Karpas-422 (cell line): ENCODE results near the gene CCR2. TPM values are rescaled to one million over a fixed set of nuclear protein-coding genes. Genes with fewer than 3 reads are reported as not detected.
"Not testable (repeated sequence)": the region's sequence is repeated elsewhere in the genome, so short reads cannot be mapped to it uniquely, and the experiment has no call there.

Experiments
- DNase-seq: peaks from one replicate; pipeline ENCODE4 v3.0.0-alpha.2; 2015
- H2AFZ ChIP-seq: fragments of 200-600 bp; sonication (generic); 2 replicates; pipeline ENCODE4 v1.6.1; 2014; ENCODE audit warnings: antibody characterized with exemption, low read length, mixed read lengths
- H3K27ac ChIP-seq: fragments of 200-600 bp; sonication (generic); 2 replicates; pipeline ENCODE4 v1.5.1; 2014; ENCODE audit warnings: mild to moderate bottlenecking, low read length, moderate library complexity
- H3K27me3 ChIP-seq: fragments of 200-600 bp; sonication (generic); 2 replicates; pipeline ENCODE4 v1.6.1; 2014; ENCODE audit warnings: low read length, mixed read lengths
- H3K36me3 ChIP-seq: fragments of 200-600 bp; sonication (generic); 2 replicates; pipeline ENCODE4 v1.6.1; 2014; ENCODE audit warnings: low read length, mixed read lengths; ENCODE audit not compliant: insufficient read depth
- H3K4me1 ChIP-seq: fragments of 200-600 bp; sonication (generic); 2 replicates; pipeline ENCODE4 v1.6.1; 2014; ENCODE audit warnings: mild to moderate bottlenecking, low read length, mixed read lengths
- H3K4me2 ChIP-seq: fragments of 200-600 bp; sonication (generic); 2 replicates; pipeline ENCODE4 v1.6.1; 2014; ENCODE audit warnings: low read length, low read depth, mild to moderate bottlenecking; ENCODE audit not compliant: poor library complexity, severe bottlenecking
- H3K4me3 ChIP-seq: fragments of 200-600 bp; sonication (generic); 2 replicates; pipeline ENCODE4 v1.5.1; 2014; ENCODE audit warnings: mild to moderate bottlenecking, antibody characterized with exemption, low read length, mixed read lengths
- H3K79me2 ChIP-seq: fragments of 200-600 bp; sonication (generic); 2 replicates; pipeline ENCODE4 v1.6.1; 2014; ENCODE audit warnings: mild to moderate bottlenecking, low read length, mixed read lengths
- H3K9ac ChIP-seq: fragments of 200-600 bp; sonication (generic); 2 replicates; pipeline ENCODE4 v1.6.0; 2014; ENCODE audit warnings: low read length
- H3K9me2 ChIP-seq: fragments of 200-600 bp; sonication (generic), shearing (Covaris generic); replicated peaks from 2 replicates; pipeline ENCODE4 v1.6.0; 2014; ENCODE audit warnings: mild to moderate bottlenecking, low read length, moderate library complexity; ENCODE audit not compliant: insufficient read depth
- H3K9me3 ChIP-seq: fragments of 300-700, 200-600 bp; sonication (generic); 2 replicates; pipeline ENCODE4 v1.6.1; 2014; ENCODE audit warnings: low read length, mixed read lengths
- H4K20me1 ChIP-seq: fragments of 200-600 bp; sonication (generic); 2 replicates; pipeline ENCODE4 v1.6.1; 2014; ENCODE audit warnings: mild to moderate bottlenecking, antibody characterized with exemption, low read length, low read depth; ENCODE audit not compliant: insufficient read depth
- total RNA-seq: library from RNA; depleted of rRNA; stranded (reverse); fragments of >200 nt; shearing (Covaris generic); gene quantifications from 2 replicates; pipeline ENCODE4 v1.2.3, GENCODE V29; 2014; ENCODE audit warnings: low replicate concordance

Gene CCR2
- total RNA-seq, 1 experiment from 2014 or later: not detected

DNA sequence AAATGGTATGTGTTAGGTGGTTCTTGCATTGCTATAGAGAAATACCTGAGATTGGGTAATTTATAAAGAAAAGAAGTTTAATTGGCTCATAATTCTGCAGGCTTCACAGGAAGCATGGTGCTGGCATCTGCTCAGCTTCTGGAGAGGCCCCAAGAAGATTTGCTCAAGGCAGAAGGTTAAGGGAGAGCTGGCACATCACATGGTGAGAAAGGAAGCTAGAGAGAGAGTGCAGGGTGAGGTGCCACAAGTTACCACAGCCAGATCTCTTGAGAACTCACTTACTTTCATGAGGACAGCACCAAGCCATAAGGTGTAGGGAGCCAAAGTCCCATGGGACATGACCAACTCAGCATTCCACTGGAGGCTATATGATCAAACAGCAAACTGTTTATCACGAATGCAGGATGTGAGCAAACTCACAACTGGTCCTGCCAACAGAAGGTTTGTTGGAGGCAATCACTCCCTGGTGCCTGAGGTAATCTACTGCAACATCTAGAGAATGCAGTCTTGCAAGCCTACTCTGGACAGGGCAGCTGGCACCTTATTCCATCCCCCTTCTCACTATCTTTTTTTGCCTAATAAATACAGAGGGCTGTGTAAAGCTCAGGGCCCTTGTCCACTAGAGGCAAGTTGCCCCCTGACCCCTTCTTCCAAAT is 28.1 kb upstream of the CCR2 start:
- Histone ChIP-seq H3K9me2 (no peaks in the 10 kb centered on the region), H2AFZ (no peak overlapping the region), H3K4me3 (no peak overlapping the region), H3K27ac (no peak overlapping the region), H3K9ac (no peak overlapping the region), H3K4me2 (no peak overlapping the region), H3K36me3 (no peaks in the 10 kb centered on the region), H4K20me1 (no peaks in the 10 kb centered on the region), H3K4me1 (peaks cover 18% of the 10 kb centered on the region), H3K27me3 (no peaks in the 10 kb centered on the region; the same call in 1 of the 2 replicates), H3K79me2 (no peaks in the 10 kb centered on the region), H3K9me3 (no peaks in the 10 kb centered on the region)
- no peak for DNase-seq

DNA sequence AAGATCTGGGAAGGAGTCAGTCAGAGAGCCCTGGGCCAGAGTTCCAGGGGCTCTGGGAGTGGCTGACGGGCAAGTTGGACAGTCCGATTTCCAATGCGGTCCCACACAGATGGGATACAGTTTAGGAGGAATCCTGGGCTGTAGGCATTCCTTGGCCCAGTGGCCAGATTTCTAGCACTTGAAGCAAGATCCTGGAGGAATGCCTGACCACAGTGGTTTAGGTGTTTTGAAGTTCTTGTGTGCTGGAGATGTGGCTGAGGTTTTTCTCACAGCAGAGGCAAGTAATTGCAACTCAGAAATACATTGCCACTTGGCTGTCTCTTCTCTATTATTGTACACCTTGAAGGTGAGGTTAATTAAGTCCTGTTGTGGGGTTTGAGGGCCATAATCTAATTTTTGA is 23.2 kb upstream of the CCR2 start:
- not testable (repeated sequence) for H2AFZ ChIP-seq, H4K20me1 ChIP-seq, H3K4me3 ChIP-seq, H3K9me3 ChIP-seq, H3K27ac ChIP-seq, H3K36me3 ChIP-seq, H3K4me1 ChIP-seq, H3K79me2 ChIP-seq, H3K27me3 ChIP-seq, H3K4me2 ChIP-seq, H3K9me2 ChIP-seq, DNase-seq, H3K9ac ChIP-seq

DNA sequence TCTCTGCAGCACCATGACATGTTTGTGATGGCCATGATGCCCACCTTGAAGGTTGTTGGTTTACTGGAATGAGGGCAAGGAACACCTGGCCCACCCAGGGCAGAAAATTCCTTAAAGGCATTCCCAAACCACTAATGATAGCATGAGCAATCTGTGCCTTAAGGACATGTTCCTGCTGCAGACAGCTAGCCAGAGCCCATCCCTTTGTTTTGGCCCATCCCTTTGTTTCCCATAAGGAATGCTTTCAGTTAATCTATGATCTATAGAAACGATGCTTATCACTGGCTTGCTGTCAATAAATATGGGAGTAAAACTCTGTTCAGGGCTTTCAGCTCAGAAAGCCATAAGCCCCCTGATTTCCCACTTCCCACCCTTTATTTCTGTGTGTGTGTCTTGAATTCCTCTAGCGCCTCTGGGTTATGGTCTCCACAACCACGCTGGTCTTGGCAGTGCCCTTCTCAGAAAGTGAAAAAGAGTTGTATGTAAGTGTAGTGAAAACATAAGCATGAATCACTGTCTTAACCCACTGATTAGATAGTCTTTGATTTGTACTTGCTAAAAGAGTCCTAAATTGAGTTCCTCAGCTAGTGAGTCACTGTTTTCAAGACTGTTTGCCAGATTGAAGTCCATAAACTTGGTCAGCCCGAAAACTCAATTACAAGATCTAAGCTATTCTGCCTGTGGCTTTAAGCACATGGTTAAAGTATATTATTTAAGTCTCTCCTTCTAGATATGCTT is 19.0 kb upstream of the CCR2 start:
- no peak overlapping the region for H3K27ac ChIP-seq
- no peak overlapping the region for H2AFZ ChIP-seq
- no peaks in the 10 kb centered on the region for H4K20me1 ChIP-seq
- no peaks in the 10 kb centered on the region for H3K36me3 ChIP-seq
- DNase-seq: no peak
- H3K4me1 ChIP-seq: no peaks in the 10 kb centered on the region
- H3K9me3 ChIP-seq: 0 out of 2 replicates have a peak, but pooled peaks cover 4% of the 10 kb centered on the region
- no peaks in the 10 kb centered on the region for H3K27me3 ChIP-seq
- H3K4me3 ChIP-seq: no peak overlapping the region
- H3K9me2 ChIP-seq: no peaks in the 10 kb centered on the region
- H3K79me2 ChIP-seq: no peaks in the 10 kb centered on the region
- H3K4me2 ChIP-seq: no peak overlapping the region
- H3K9ac ChIP-seq: no peak overlapping the region

DNA sequence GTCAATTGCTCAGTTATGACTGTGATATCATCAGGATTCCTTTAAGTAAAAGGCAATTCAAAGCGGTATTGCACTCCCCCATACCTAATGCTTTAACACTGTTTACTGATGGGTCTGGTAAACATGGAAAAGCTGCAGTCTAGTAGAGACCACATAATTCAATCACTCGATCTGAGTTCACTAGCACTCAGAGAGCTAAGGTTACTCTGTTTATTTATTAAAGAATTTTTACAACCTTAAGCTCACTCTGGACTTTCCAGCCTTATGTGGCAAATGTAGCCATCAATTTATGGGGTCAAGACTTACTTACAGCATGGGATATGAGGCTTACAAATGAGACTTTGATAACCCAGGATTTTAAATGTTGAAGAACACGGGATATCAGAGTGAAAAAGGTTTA is 18.4 kb upstream of the CCR2 start:
- H4K20me1 ChIP-seq: no peaks in the 10 kb centered on the region
- no peaks in the 10 kb centered on the region for H3K36me3 ChIP-seq
- H3K27me3 ChIP-seq: no peaks in the 10 kb centered on the region
- H3K4me2 ChIP-seq: no peak overlapping the region
- H3K27ac ChIP-seq: no peak overlapping the region
- 0 out of 2 replicates have a peak, but pooled peaks cover 4% of the 10 kb centered on the region for H3K9me3 ChIP-seq
- DNase-seq: no peak
- no peaks in the 10 kb centered on the region for H3K9me2 ChIP-seq
- H3K4me3 ChIP-seq: no peak overlapping the region
- H3K79me2 ChIP-seq: no peaks in the 10 kb centered on the region
- no peak overlapping the region for H3K9ac ChIP-seq
- no peak overlapping the region for H2AFZ ChIP-seq
- no peaks in the 10 kb centered on the region for H3K4me1 ChIP-seq

DNA sequence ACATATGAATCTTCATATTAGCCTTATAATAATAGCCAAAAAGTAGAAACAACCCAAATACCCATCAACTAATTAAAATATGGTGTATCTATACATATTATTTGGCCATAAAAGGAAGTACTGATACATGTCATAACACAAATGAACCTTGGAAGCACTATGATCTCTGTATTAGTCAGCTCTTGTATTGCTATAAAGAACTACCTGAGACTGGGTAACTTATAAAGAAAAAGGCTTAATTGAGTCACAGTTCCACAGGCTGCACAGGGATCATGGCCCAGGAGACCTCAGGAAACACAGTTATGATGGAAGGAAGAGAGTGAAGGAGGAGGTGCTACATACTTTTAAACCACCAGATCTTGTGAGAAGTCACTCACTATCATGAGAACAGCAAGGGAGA is 16.0 kb upstream of the CCR2 start:
- H3K9me2 ChIP-seq: no peaks in the 10 kb centered on the region
- no peaks in the 10 kb centered on the region for H3K4me1 ChIP-seq
- H3K4me2 ChIP-seq: no peak overlapping the region
- H3K36me3 ChIP-seq: no peaks in the 10 kb centered on the region
- no peak for DNase-seq
- H3K4me3 ChIP-seq: no peak overlapping the region
- no peaks in the 10 kb centered on the region for H4K20me1 ChIP-seq
- no peak overlapping the region for H2AFZ ChIP-seq
- H3K9ac ChIP-seq: no peak overlapping the region
- no peak overlapping the region for H3K27ac ChIP-seq
- H3K9me3 ChIP-seq: 0 out of 2 replicates have a peak, but pooled peaks cover 4% of the 10 kb centered on the region
- no peaks in the 10 kb centered on the region for H3K79me2 ChIP-seq
- no peaks in the 10 kb centered on the region for H3K27me3 ChIP-seq

DNA sequence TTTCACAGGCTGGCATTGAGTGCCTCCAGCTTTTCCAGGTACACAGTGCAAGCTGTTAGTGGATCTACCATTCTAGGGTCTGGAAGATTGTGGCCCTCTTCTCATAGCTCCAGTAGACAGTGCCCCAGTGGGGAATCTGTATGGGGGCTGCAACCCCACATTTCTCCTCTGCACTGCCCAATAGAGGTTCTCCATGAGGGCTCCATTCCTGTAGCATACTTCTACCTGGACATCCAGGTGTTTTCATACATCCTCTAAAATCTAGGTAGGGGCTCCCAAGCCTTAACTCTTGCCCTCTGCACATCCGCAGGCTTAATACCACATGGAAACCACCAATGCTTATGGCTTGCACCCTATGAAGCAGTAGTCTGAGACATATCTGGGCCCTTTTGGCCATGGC is 15.1 kb upstream of the CCR2 start:
- Histone ChIP-seq H3K4me2 (no peak overlapping the region), H3K36me3 (no peaks in the 10 kb centered on the region), H3K4me1 (no peaks in the 10 kb centered on the region), H4K20me1 (no peaks in the 10 kb centered on the region), H2AFZ (no peak overlapping the region), H3K4me3 (no peak overlapping the region), H3K27ac (no peak overlapping the region), H3K9ac (no peak overlapping the region), H3K27me3 (no peaks in the 10 kb centered on the region), H3K79me2 (no peaks in the 10 kb centered on the region), H3K9me3 (0 out of 2 replicates have a peak, but pooled peaks cover 4% of the 10 kb centered on the region), H3K9me2 (no peaks in the 10 kb centered on the region)
- DNase-seq: no peak

DNA sequence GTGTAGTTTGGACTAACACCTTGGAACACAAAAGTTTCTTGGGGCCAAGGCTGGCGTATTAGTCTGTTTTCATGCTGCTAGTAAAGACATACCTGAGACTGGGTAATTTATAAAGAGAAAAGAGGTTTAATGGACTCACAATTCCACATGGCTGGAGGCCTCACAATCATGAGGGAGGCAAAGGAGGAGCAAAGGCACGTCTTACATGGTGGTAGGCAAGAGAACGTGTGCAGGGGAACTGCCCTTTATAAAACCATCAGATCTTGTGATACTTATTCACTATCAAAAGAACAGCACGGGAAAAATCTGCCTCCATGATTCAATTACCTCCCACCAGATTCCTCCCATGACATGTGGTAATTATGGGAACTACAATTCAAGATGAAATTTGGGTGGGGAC is 9.4 kb upstream of the CCR2 start:
- Histone ChIP-seq H3K27me3 (no peaks in the 10 kb centered on the region; the same call in 1 of the 2 replicates), H3K4me1 (peaks cover 6% of the 10 kb centered on the region), H3K27ac (no peak overlapping the region), H2AFZ (no peak overlapping the region), H3K9me3 (no peaks in the 10 kb centered on the region), H3K9me2 (no peaks in the 10 kb centered on the region), H3K36me3 (no peaks in the 10 kb centered on the region), H4K20me1 (no peaks in the 10 kb centered on the region), H3K4me3 (no peak overlapping the region), H3K79me2 (no peaks in the 10 kb centered on the region), H3K9ac (no peak overlapping the region), H3K4me2 (no peak overlapping the region)
- no peak for DNase-seq

DNA sequence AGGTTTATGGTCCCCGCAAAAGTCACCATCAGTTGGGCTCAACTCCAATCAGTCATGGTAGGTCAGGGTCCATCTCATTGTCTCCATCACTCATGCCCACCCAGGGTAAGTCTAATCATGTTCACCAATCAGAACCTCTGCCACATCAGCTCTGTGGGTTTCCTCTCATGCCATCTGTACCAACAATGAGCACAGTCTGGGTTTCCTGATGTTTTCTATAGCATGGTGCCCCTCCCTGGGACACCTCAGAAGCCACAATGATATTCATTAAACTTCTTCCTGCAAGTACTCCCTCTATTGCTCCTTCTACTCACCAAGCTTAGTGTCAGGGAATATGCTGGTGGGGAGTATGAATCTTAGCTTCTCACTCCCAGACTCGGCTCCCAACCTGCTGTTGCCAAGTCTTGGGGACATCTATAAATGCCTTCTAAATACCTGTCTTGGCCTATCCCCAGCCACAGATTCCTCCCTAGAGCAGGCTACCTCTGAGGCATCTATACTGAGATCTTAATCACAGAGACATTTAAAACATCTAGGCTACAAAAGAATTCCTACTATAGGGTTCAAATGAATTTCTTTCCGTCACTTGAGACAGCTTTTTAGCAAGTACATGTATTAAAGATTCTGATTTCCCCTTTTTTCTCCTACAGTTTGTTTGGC is 5.0 kb upstream of the CCR2 start:
- DNase-seq: no peak
- H3K27me3 ChIP-seq: no peaks in the 10 kb centered on the region; the same call in 1 of the 2 replicates
- no peaks in the 10 kb centered on the region for H3K9me2 ChIP-seq
- H3K36me3 ChIP-seq: no peaks in the 10 kb centered on the region
- H3K9me3 ChIP-seq: no peaks in the 10 kb centered on the region
- H3K27ac ChIP-seq: no peak overlapping the region
- H3K9ac ChIP-seq: no peak overlapping the region
- peaks cover 9% of the 10 kb centered on the region for H3K4me1 ChIP-seq
- H3K4me3 ChIP-seq: no peak overlapping the region
- no peak overlapping the region for H2AFZ ChIP-seq
- H4K20me1 ChIP-seq: no peaks in the 10 kb centered on the region
- no peaks in the 10 kb centered on the region for H3K79me2 ChIP-seq
- H3K4me2 ChIP-seq: no peak overlapping the region
